Testis (tissue), 3 donors: Measurements from ENCODE around the gene SEMA4D. TPM values are rescaled to one million over a fixed set of nuclear protein-coding genes. Genes with fewer than 3 reads are reported as not detected.

ENCODE experiments used
- DNase-seq: peaks from one replicate; pipeline ENCODE4 v3.0.0-alpha.2; 2019
- H3K27ac ChIP-seq, 2 donors: fragments of 200-600 bp; sonication (generic); one replicate each; pipeline ENCODE4 v1.5.1; 2019
- H3K27me3 ChIP-seq: fragments of 200-600 bp; sonication (generic); one replicate; pipeline ENCODE4 v1.5.1; 2019
- H3K36me3 ChIP-seq: fragments of 200-600 bp; sonication (generic); one replicate; pipeline ENCODE4 v1.5.1; 2017; ENCODE audit warnings: low read depth; ENCODE audit errors: missing control alignments
- H3K4me1 ChIP-seq: fragments of 200-600 bp; sonication (generic); one replicate; pipeline ENCODE4 v1.5.1; 2019
- H3K4me3 ChIP-seq, 2 donors: fragments of 200-600 bp; sonication (generic); one replicate each; pipeline ENCODE4 v1.5.1; 2017 to 2019
- H3K9me3 ChIP-seq: fragments of 200-600 bp; sonication (generic); one replicate; pipeline ENCODE4 v1.5.1; 2017
- POLR2A ChIP-seq: fragments of 450-650 bp; IDR thresholded peaks from one replicate; pipeline ENCODE4 v1.6.1; 2017; ENCODE audit warnings: antibody characterized with exemption, mild to moderate bottlenecking, moderate library complexity
- WGBS, 2 donors: methylation state at CpG; one replicate each; pipeline ENCODE4 v1.1.5; 2018; 5-methylcytosine and 5-hydroxymethylcytosine counted together
- intact Hi-C: fragments of 100-400 bp; cut with DNase I; formaldehyde crosslinking; loops from one replicate; pipeline ENCODE4 v1.15.1; 2023; ENCODE audit warnings: low total_unique reads
- polyA plus RNA-seq: library from polyadenylated mRNA; stranded (reverse); fragments of 350-450 nt; fragmentation: Illumina TruSeq; extraction: RNeasy Lipid Tissue Mini Kit (QIAGEN cat#74804); gene quantifications from one replicate; pipeline ENCODE4 v1.2.3, GENCODE V29; 2014; ENCODE audit warnings: low read depth, low replicate concordance; ENCODE audit not compliant: insufficient read depth
- total RNA-seq, 2 donors: library from RNA; depleted of rRNA; stranded (reverse); fragments of >200 nt; gene quantifications; one replicate each; pipeline ENCODE4 v1.2.3, GENCODE V29; 2016
- TF ChIP-seq, protein P1 (sequence below), 3 experiments: fragments of 450-650 bp in 2 of 3; fragments of 200-600 bp in 1 of 3; sonication (generic) in 1 of 3; IDR thresholded peaks; one replicate each; pipeline ENCODE4 v1.5.1; 2016 to 2019; ENCODE audit warnings: antibody characterized with exemption in 3 of 3, mild to moderate bottlenecking in 2 of 3, moderate library complexity in 1 of 3

SEMA4D gene
- total and polyA plus RNA-seq, 3 donors from 2014 or later: 26.2 to 53.1 (median 38.7) TPM

DNA sequence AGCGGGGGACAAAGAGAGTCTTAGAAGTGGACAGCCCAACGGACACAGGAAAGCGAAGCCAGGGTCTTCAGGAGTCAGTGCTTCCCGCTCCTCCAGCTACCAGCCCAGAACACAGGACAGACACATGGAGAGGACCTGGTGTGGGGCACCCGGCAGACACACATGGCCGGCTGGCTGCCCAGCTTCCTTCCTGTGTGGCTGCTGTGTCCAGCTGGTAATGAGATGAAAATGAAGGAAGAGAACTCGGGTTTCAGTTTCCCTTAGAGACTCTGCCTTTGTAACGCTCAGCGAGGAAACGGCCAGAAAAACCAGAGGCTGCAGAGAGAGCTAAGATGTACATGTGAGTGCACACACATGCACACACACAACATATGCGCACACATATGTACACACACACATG, 92.1 kb downstream of the SEMA4D start:
- H3K4me3 ChIP-seq: no peak overlapping the region
- no peaks in the 10 kb centered on the region for H3K36me3 ChIP-seq
- H3K27me3 ChIP-seq: no peaks in the 10 kb centered on the region
- no peak for TF ChIP-seq POLR2A
- TF ChIP-seq, protein P1, sequence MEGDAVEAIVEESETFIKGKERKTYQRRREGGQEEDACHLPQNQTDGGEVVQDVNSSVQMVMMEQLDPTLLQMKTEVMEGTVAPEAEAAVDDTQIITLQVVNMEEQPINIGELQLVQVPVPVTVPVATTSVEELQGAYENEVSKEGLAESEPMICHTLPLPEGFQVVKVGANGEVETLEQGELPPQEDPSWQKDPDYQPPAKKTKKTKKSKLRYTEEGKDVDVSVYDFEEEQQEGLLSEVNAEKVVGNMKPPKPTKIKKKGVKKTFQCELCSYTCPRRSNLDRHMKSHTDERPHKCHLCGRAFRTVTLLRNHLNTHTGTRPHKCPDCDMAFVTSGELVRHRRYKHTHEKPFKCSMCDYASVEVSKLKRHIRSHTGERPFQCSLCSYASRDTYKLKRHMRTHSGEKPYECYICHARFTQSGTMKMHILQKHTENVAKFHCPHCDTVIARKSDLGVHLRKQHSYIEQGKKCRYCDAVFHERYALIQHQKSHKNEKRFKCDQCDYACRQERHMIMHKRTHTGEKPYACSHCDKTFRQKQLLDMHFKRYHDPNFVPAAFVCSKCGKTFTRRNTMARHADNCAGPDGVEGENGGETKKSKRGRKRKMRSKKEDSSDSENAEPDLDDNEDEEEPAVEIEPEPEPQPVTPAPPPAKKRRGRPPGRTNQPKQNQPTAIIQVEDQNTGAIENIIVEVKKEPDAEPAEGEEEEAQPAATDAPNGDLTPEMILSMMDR (IDR thresholded peaks at IDR 0.05): no peak
- intact Hi-C loops: no loop called here
- H3K9me3 ChIP-seq: no peaks in the 10 kb centered on the region
- no peak overlapping the region for H3K27ac ChIP-seq
- DNase-seq: no peak
- WGBS, 2 donors: 75 to 79% methylated on average over 6 to 11 of the region's 11 CpGs
- no peaks in the 10 kb centered on the region for H3K4me1 ChIP-seq

- DNase-seq: no peak
- Histone ChIP-seq H3K4me3 (no peak overlapping the region), H3K9me3 (no peaks in the 10 kb centered on the region), H3K36me3 (no peaks in the 10 kb centered on the region), H3K27me3 (no peaks in the 10 kb centered on the region), H3K27ac (no peak overlapping the region), H3K4me1 (no peaks in the 10 kb centered on the region)
- 85 to 91% methylated on average over 11 of the region's 11 CpGs for WGBS, 2 donors
- intact Hi-C loops: no loop called here
- TF ChIP-seq POLR2A: no peak
- TF ChIP-seq, protein P1 (IDR thresholded peaks at IDR 0.05): no peak
Measured at GRCh38 chr9:89404074-89404473, 93.8 kb downstream of the SEMA4D start.

GRCh38 chr9:89402695-89403427, 95.1 kb downstream of the SEMA4D start:
- Histone ChIP-seq H3K27me3 (no peaks in the 10 kb centered on the region), H3K36me3 (no peaks in the 10 kb centered on the region), H3K4me1 (no peaks in the 10 kb centered on the region), H3K4me3 (no peak overlapping the region), H3K27ac (no peak overlapping the region), H3K9me3 (no peaks in the 10 kb centered on the region)
- WGBS, 2 donors: 91 to 93% methylated on average over 13 to 14 of the region's 14 CpGs
- TF ChIP-seq, protein P1 (IDR thresholded peaks at IDR 0.05): no peak
- no peak for TF ChIP-seq POLR2A
- intact Hi-C loops: no loop called here
- DNase-seq: no peak

DNA sequence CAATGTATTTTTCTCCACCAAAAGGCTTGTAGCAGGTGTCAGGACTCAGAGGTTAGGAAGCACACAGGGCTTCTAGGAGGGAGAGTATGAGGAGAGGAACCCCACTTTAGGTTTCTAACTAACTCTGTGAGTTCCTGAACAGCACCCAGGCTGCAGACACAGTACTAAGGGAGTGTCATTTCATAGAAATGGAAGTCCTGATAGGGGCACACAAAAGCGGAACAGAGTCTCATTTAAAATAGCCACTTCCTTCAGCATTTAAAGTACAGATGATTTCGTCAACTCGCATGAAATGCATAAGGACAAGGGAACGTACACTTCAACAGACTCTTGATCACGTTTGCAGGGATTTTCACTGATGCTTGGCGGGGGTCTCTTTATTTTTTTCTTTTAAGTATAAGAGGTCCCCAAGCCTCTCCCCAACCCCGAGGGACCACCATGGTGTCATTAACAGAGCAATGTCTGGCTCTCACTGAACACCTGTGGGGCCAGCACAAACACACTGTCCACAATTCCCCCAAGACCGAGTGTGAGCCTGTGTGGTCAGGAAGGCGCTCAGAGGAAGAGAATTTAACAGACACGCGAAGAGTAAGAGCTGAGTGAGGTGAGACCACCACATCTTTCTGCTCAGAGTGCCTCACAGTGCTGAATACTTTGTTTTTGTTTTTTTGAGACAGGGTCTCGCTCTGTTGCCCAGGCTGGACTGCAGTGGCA, 97.4 kb downstream of the SEMA4D start:
- Histone ChIP-seq H3K36me3 (no peaks in the 10 kb centered on the region), H3K27me3 (no peaks in the 10 kb centered on the region), H3K4me1 (no peaks in the 10 kb centered on the region), H3K9me3 (no peaks in the 10 kb centered on the region), H3K4me3 (no peak overlapping the region), H3K27ac (no peak overlapping the region)
- WGBS, 2 donors: 82 to 84% methylated on average over 12 of the region's 12 CpGs
- intact Hi-C loops: no loop called here
- DNase-seq: no peak
- TF ChIP-seq, protein P1 (IDR thresholded peaks at IDR 0.05): no peak
- no peak for TF ChIP-seq POLR2A
